ENCODE results near the gene IER5. TPM values are rescaled to one million over a fixed set of nuclear protein-coding genes. Genes with fewer than 3 reads are reported as not detected.

Gene IER5
- total and polyA plus RNA-seq, 4 donors = 18.6 to 34.5 (median 26.2) TPM

DNA sequence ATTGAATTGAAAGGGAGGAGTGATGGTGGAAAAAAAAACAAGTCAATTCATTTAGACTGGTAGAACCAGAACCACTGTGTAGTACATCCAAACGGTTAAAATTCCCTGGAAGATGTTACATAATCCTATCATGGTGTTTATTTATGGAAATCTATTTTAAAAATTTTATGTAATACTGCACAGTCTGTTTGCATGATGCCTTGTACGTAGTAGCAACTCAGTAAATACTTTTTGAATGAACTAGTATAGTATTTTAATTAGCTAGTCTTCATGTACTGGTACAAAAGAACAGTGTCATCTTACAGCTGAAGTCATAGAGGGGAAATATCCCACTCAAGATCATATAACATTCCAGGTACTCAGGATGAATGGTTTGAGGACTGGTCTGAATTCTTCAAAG lies 27.0 kb upstream of the IER5 start:
- Histone ChIP-seq H3K36me3 (ENCODE audit: control insufficient read depth in 4 of 4, insufficient read depth in 4 of 4, low read length in 4 of 4) (no peaks in the 10 kb centered on the region), H3K27me3 (ENCODE audit: control insufficient read depth in 3 of 3, insufficient read depth in 3 of 3, low read length in 2 of 3) (no peaks in the 10 kb centered on the region), H3K9me3 (ENCODE audit: control insufficient read depth in 4 of 4, insufficient read depth in 3 of 4, low read length in 3 of 4) (peaks cover 0 to 3% (median 1%) of the 10 kb centered on the region in 4 donors), H3K9ac (ENCODE audit: insufficient read depth in 1 of 2, low read length in 2 of 2) (no peak overlapping the region), H3K27ac (ENCODE audit: low read depth in 1 of 2, low read length in 1 of 2) (no peak overlapping the region), H3K4me1 (ENCODE audit: control insufficient read depth in 5 of 5, insufficient read depth in 5 of 5, low read length in 5 of 5) (no peaks in the 10 kb centered on the region), H3K4me3 (no peak overlapping the region)
- 46 to 58% methylated on average over 2 of the region's 2 CpGs for WGBS, 2 donors
- DNase-seq = no peak
- no peak for ATAC-seq (ENCODE audit: insufficient read depth, low FRiP score)
- TF ChIP-seq, protein P1, sequence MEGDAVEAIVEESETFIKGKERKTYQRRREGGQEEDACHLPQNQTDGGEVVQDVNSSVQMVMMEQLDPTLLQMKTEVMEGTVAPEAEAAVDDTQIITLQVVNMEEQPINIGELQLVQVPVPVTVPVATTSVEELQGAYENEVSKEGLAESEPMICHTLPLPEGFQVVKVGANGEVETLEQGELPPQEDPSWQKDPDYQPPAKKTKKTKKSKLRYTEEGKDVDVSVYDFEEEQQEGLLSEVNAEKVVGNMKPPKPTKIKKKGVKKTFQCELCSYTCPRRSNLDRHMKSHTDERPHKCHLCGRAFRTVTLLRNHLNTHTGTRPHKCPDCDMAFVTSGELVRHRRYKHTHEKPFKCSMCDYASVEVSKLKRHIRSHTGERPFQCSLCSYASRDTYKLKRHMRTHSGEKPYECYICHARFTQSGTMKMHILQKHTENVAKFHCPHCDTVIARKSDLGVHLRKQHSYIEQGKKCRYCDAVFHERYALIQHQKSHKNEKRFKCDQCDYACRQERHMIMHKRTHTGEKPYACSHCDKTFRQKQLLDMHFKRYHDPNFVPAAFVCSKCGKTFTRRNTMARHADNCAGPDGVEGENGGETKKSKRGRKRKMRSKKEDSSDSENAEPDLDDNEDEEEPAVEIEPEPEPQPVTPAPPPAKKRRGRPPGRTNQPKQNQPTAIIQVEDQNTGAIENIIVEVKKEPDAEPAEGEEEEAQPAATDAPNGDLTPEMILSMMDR (IDR thresholded peaks at IDR 0.05; ENCODE audit: control extremely low read depth, extremely low read depth) = no peak

DNA sequence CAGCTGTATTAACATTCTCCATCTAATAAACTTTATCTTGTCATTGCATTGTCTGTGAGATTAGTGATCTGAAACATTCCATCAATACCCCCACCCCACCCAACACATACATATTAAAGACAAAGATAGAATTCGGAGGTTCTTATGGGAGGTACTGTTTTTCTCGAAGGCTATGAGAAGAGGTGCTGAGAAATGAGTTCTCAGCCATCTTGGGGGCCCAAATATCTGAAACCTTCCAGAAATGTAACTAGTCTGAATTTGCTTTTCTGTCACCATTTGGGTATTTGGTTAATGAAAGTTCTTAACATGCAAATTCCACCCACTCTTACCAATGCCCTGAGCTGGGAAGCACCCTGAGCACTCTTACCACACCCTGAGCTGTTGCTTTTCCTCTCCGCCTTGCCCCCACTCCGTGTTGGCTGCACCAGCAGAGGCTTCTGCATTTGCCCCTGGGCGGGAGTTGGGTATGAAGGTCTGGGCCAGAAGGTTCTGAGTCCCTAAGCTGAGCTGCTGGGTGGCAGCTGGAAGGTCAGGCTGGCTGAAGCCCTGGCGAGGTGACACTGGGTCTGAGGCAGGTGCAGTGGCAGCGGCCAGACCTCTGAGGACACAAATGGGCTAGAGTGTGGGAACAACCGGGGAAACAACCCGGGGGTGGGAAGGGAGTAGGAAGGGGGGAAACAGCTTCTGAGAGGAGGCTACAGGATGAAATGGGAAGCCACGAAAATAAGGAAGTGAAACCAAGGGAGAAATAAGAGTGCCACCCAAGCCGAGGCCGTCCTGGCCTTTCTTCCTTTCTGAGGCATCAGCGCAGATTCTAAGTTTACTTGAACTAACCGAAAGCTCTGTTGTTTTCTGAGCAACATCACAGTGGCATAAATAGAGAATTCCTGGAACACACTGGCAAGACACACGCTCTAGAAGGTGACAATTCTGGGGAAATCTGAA lies 26.3 kb upstream of the IER5 start:
- peaks cover 0 to 3% (median 1%) of the 10 kb centered on the region in 4 donors for H3K9me3 ChIP-seq (ENCODE audit: control insufficient read depth in 4 of 4, insufficient read depth in 3 of 4, low read length in 3 of 4)
- no peaks in the 10 kb centered on the region for H3K4me1 ChIP-seq (ENCODE audit: control insufficient read depth in 5 of 5, insufficient read depth in 5 of 5, low read length in 5 of 5)
- TF ChIP-seq, protein P1 (IDR thresholded peaks at IDR 0.05; ENCODE audit: control extremely low read depth, extremely low read depth) = no peak
- H3K27ac ChIP-seq (ENCODE audit: low read depth in 1 of 2, low read length in 1 of 2) = peak overlapping the region in 1 of 2 donors; percentile 71
- H3K4me3 ChIP-seq = no peak overlapping the region
- no peaks in the 10 kb centered on the region for H3K27me3 ChIP-seq (ENCODE audit: control insufficient read depth in 3 of 3, insufficient read depth in 3 of 3, low read length in 2 of 3)
- no peaks in the 10 kb centered on the region for H3K36me3 ChIP-seq (ENCODE audit: control insufficient read depth in 4 of 4, insufficient read depth in 4 of 4, low read length in 4 of 4)
- no peak for DNase-seq
- no peak overlapping the region for H3K9ac ChIP-seq (ENCODE audit: insufficient read depth in 1 of 2, low read length in 2 of 2)
- 40 to 63% methylated on average over 15 of the region's 15 CpGs for WGBS, 2 donors
- ATAC-seq (ENCODE audit: insufficient read depth, low FRiP score) = peak; percentile 62

DNA sequence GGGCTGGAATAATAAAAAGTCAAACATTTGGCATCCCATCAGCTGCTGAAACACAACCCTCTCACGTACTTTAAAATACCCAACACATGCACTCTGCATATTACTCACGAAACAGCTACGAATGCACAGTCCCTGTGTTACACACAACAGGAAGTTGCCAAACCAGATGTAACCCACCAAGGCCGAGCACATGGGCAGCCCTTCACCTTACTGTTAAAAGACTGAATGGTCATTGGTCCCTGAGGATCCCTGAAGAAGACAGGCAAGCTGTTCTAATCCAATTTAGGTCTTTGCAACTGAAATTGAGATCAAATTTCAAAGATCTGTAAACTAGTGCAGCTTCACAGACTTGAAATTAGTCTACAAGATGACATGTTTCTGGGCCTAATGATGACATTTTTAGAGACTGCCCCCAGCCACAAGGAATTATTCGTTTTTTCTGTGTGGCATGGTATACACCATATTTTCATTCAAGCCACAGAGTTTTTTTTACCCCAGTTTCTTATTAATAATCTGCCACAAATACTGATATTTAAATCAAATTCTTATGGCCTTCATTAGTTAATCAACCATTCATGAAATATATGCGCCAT lies 25.6 kb upstream of the IER5 start:
- H3K4me3 ChIP-seq = no peak overlapping the region
- DNase-seq = peak in 1 of 3 donors; percentile 13
- no peaks in the 10 kb centered on the region for H3K4me1 ChIP-seq (ENCODE audit: control insufficient read depth in 5 of 5, insufficient read depth in 5 of 5, low read length in 5 of 5)
- peaks cover 0 to 3% (median 1%) of the 10 kb centered on the region in 4 donors for H3K9me3 ChIP-seq (ENCODE audit: control insufficient read depth in 4 of 4, insufficient read depth in 3 of 4, low read length in 3 of 4)
- H3K9ac ChIP-seq (ENCODE audit: insufficient read depth in 1 of 2, low read length in 2 of 2) = no peak overlapping the region
- no peak overlapping the region for H3K27ac ChIP-seq (ENCODE audit: low read depth in 1 of 2, low read length in 1 of 2)
- H3K27me3 ChIP-seq (ENCODE audit: control insufficient read depth in 3 of 3, insufficient read depth in 3 of 3, low read length in 2 of 3) = no peaks in the 10 kb centered on the region
- 40 to 55% methylated on average over 6 of the region's 6 CpGs for WGBS, 2 donors
- TF ChIP-seq, protein P1 (IDR thresholded peaks at IDR 0.05; ENCODE audit: control extremely low read depth, extremely low read depth) = no peak
- H3K36me3 ChIP-seq (ENCODE audit: control insufficient read depth in 4 of 4, insufficient read depth in 4 of 4, low read length in 4 of 4) = no peaks in the 10 kb centered on the region
- peak; percentile 66 for ATAC-seq (ENCODE audit: insufficient read depth, low FRiP score)
